Tibial nerve (tissue), 4 donors: ENCODE data around the gene TM4SF20.

ENCODE experiments used
- CTCF ChIP-seq, 5 experiments: fragments of 200-600 bp in 3 of 5; fragments of 450-650 bp in 2 of 5; sonication (generic) in 3 of 5; IDR thresholded peaks; one replicate each; pipeline ENCODE4 v1.5.1; 2016 to 2019; ENCODE audit warnings: antibody characterized with exemption in 5 of 5, mild to moderate bottlenecking in 3 of 5, moderate library complexity in 2 of 5
- EP300 ChIP-seq, 2 donors: sonication (generic); formaldehyde crosslinking; IDR thresholded peaks; one replicate each; pipeline ENCODE4 v1.6.1; 2017; ENCODE audit warnings: antibody characterized with exemption in 2 of 2, mild to moderate bottlenecking in 1 of 2
- POLR2A ChIP-seq, 2 donors: fragments of 450-650 bp; IDR thresholded peaks; one replicate each; pipeline ENCODE4 v1.6.1; 2017; ENCODE audit warnings: antibody characterized with exemption in 2 of 2, mild to moderate bottlenecking in 2 of 2, moderate library complexity in 2 of 2

GRCh38 chr2:227324642-227324994, 54.5 kb downstream of the TM4SF20 start:
- TF ChIP-seq CTCF (IDR thresholded peaks at IDR 0.05): no peak
- TF ChIP-seq POLR2A (IDR thresholded peaks at IDR 0.05): no peak
- TF ChIP-seq EP300 (IDR thresholded peaks at IDR 0.05): no peak
